OCI-LY7 (cell line): ENCODE data around the gene TMPRSS6.

Source experiments
- EZH2phosphoT487 ChIP-seq: fragments of 200-600 bp; sonication (generic); IDR thresholded peaks from 2 replicates; pipeline ENCODE4 v1.6.1; 2018; ENCODE audit warnings: low read depth, borderline replicate concordance, mild to moderate bottlenecking, mixed run types, antibody characterized with exemption, low read length, moderate library complexity, mixed read lengths
- TF ChIP-seq, protein P1 (sequence below): fragments of 200-600 bp; sonication (generic); conservative IDR thresholded peaks from 2 replicates; pipeline ENCODE4 v1.5.1; 2014; ENCODE audit warnings: mild to moderate bottlenecking, antibody characterized with exemption, low read length, moderate library complexity, mixed read lengths

GRCh38 chr22:37140686-37141323 is 31.3 kb upstream of the TMPRSS6 start:
- TF ChIP-seq, protein P1, sequence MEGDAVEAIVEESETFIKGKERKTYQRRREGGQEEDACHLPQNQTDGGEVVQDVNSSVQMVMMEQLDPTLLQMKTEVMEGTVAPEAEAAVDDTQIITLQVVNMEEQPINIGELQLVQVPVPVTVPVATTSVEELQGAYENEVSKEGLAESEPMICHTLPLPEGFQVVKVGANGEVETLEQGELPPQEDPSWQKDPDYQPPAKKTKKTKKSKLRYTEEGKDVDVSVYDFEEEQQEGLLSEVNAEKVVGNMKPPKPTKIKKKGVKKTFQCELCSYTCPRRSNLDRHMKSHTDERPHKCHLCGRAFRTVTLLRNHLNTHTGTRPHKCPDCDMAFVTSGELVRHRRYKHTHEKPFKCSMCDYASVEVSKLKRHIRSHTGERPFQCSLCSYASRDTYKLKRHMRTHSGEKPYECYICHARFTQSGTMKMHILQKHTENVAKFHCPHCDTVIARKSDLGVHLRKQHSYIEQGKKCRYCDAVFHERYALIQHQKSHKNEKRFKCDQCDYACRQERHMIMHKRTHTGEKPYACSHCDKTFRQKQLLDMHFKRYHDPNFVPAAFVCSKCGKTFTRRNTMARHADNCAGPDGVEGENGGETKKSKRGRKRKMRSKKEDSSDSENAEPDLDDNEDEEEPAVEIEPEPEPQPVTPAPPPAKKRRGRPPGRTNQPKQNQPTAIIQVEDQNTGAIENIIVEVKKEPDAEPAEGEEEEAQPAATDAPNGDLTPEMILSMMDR, result no peak
- no peak for TF ChIP-seq EZH2phosphoT487
